Iris pigment epithelial cell (primary cell): Measurements from ENCODE around the gene SLC25A39.

Source experiments
- DNase-seq: peaks from one replicate; pipeline ENCODE4 v3.0.0-alpha.2; 2011; ENCODE audit warnings: low read depth

The SLC25A39 gene

DNA sequence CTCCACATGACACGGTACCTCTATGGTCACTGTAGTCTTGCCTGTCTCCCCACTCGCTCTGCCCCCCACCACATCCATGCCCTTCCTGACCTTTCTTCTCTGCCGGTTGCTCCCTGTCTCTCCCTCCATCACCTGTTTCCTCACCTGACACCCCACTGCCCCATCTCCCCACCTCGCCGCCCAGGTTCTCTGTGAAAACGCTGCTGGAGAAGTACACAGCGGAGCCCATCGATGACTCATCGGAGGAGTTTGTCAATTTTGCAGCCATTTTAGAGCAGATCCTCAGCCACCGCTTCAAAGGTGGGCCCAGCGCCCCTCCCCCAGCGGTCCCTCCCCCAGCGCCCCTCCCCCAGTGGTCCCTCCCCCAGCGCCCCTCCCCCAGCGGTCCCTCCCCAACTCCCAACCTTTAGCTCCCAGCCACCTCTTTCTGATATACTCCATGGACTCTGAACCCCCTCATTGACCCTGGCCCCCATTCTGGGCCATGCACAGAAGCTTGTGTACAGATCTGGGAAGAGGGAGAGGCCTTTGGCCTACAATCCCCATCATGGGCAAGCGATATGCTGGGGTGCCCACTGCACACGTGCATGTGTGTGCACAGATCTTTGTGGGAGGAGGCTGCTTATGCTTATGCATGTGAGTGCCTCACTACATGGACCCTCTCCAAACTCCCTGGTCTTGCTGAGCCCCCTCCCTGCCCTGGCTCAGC is 12.1 kb downstream of the SLC25A39 start:
- DNase-seq: no peak

DNA sequence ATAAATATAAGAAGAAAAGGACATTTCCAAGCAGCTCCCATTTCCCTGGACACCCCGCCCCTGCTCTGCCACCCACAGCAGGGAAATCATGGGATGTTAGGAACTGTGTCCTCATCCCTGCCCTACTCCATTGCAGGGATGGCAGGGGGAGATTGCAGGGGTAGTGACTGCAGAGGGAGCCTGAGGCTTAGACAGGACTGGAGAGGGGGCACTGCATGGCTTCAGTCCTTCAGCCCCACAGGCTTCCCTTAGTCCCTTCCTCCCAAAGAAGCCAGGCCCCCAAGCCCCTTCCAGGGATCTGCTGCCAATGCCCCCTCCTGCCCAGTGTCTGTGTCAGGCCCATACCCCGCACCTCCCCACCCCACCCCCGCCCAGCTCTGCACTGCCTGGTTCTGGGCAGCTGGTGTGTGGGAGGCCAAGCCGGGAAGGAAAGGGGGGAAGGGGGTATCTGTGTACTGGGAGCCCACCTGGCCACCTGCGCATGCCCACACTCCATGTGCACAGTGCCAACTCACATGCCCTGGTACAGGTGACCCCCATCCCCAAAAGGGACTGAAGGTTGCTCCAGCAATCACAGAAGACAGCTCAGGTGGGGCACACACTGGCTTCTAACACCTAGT is 13.0 kb downstream of the SLC25A39 start:
- DNase-seq: no peak

DNA sequence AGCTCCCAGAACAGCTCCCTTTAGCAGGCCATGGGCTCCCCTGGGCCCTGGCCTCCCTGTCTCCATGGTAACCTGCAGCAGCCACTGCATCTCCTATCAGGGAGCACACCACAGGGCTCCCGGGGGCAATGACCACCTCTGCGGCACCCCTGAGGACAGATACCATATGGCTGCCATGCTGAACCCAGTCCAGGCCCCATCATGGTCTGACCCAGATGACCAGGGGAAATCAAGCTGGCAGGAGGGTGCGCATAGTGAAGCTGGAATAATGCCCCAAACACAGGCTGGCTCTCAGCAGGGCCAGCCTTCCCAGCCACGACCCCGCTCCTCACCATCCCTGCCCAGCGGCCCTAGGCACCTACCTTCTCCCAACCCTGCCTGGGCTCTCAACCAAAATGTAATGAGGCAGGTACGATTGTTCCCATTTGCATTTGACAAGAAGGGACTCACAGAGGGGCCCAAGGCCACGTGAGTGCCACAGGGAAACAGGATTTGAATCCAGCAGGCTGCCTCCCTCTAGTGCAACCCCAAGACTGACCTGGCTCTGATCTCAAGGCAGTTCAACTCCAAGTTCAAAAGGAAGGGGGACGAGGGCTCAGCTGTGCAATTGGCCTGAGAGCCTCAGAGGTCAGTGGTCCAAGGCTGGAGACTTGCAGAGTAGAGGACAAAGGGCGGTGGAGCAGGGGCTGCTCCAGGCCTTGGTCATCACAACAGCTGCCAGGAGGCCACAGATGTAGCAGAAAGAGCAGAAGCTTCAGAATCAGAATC is 13.8 kb downstream of the SLC25A39 start:
- DNase-seq: no peak

DNA sequence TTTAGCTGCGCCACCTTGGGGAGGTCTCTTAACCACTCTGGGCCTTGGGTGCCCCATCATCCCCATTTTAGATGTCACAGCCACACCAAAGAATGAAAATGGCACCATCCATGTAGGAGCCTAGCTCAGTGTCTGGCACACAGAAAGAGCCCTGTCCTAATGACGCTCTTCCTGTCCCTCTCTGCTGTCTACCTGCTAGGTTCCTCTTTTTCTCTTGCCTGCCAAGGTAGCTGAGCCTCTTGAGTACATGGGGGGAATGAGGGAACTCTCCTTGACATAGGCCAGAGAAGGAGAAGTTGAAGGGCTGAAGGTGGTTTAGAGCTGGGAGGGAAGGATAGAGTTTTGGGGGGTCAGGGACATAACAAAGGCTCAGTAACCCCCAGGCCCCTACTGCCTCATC is 14.4 kb downstream of the SLC25A39 start:
- no peak for DNase-seq

DNA sequence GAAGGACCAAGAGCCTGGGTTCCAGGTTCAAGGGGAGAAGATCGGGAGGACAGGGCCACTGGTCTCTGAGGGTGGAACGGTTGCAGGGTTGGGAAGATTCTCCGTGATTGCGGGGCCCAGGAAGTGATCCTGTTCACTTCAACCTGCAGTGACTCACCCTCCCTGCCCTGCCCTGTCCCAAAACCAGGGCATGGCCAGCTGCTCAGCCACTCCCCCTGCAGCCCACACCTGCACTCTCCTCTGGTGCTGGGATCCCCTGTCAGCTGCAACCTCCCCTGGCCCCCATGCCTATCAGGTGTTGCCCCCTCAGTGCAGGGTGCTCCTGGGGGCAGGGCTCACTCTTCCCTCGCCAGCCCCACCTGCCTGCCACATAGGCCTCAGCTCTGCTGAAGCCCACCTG is 15.2 kb downstream of the SLC25A39 start:
- no peak for DNase-seq

DNA sequence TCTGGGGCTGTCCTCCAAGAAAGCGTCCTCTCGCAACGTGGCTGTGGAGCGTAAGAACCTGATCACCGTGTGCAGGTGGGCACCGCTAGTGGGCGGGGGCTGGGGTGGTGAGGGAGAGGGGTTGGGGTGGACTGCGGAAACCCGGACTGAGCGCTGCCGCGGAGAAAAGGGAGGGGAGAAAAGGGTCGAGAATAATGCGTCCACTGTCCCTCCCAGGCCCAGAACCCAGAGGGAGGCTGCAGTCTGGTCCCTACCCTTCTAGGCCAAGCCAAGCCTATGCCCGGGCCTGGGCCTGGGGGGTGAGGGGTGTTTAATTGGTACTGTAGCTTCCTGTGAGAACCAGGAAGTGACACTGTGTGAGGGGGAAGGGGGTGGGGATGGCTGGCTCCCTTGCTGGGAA is 15.8 kb downstream of the SLC25A39 start:
- DNase-seq: no peak

DNA sequence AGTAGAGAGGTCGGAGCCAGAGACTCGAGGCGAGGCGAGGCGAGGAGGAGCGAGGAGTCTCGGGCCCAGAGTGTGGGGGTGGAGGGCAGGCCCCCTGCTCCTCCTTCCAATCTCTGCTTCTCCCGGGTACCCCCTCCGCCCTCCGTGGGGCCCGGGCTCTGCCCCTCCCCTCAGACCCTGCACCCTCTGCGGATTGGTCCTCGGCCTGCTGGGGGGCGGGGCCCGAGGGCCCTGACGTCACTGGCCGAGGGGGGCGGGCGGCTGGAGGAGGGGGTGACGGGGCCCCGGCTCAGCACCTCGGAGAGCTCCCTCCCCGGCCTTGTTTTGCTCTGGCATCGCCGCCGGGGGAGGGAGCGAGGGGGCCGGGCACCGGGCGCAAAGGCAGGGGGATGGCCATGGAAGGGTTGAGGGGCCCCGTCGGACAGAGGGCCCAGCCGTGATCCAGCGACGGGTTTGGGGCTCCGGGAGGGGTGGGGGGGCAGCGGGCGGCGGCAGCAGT is 16.3 kb downstream of the SLC25A39 start, which contains the start of gene RUNDC3A:
Gene RUNDC3A (plus strand): TSS at position 282 of the 499 bp plus-strand sequence. CDS start 232 bp downstream, outside the sequence.
- peak; percentile 69 for DNase-seq

DNA sequence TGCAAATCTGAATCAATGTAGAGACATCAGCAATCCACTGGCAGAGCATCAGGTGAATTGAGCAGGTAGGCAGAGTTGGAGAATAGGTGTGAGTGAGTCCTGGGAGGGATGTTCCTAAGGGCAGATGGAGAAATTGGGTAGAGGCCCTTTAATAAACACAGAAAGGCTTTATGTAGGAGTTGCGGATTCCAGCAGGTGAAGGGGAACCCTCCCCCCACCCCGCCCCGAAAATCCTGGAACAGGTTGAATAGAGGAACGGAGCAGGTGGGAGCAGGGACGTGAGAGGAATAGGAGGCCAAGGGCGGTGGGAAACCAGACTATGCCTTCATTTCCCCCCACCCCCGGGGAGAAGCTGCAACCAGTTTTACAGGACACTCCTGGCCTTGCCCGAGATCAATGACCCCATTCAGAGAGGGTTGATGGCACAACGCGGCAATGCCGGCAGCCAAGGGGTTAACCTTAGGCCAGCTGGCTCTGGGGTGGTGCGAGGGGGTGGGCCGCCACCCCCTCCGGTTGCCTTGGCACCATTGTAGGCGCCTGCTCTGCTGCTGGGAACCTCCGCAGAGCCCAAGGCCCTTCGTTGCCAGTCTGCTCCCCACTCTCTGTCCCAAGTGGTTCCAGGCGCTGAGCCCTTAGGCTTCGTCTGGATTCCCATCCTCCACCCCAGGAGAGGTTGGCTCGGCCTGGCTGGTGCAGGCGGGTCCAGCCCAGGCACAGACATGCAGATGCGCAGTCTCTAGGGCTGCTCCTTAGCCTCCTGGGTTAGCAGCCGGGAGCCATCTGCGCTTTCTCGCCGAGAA is 17.0 kb downstream of the SLC25A39 start:
- DNase-seq: peak; percentile 23

DNA sequence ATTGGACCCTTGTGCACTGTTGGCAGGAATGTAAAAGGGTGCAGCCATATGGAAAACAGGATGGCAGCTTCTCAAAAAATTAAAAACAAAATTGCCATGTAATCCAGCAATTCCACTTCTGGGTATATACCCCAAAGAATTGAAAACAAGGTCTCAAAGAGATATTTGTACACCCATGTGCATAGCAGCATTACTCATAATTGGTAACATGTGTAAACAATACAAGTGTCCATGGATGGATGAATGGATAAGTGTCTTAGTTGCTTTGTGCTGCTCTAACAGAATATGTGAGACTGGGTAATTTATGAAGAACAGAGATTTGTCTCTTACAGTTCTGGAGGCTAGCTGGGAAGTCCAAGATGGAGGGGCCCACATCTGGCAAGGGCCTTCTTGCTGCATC is 20.0 kb downstream of the SLC25A39 start:
- no peak for DNase-seq

DNA sequence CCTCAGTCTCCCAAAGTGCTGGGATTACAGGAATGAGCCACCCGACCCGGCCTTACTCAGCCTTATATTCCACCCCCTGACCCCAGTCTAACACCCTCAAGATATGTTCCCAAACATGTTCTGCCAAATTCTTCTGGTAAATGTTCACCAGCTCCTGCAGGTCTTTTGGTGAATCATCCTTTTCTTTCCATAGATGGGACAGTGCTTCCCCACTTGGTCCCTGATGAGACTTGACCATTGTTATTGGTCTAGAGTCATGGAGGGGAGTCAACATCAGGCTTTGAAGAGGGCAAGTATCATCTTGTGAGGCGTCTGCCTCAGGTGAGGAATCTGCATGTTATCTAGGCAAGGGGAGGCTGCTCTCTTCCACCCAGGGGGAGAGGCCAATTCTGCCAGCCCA is 26.6 kb downstream of the SLC25A39 start:
- DNase-seq: no peak

DNA sequence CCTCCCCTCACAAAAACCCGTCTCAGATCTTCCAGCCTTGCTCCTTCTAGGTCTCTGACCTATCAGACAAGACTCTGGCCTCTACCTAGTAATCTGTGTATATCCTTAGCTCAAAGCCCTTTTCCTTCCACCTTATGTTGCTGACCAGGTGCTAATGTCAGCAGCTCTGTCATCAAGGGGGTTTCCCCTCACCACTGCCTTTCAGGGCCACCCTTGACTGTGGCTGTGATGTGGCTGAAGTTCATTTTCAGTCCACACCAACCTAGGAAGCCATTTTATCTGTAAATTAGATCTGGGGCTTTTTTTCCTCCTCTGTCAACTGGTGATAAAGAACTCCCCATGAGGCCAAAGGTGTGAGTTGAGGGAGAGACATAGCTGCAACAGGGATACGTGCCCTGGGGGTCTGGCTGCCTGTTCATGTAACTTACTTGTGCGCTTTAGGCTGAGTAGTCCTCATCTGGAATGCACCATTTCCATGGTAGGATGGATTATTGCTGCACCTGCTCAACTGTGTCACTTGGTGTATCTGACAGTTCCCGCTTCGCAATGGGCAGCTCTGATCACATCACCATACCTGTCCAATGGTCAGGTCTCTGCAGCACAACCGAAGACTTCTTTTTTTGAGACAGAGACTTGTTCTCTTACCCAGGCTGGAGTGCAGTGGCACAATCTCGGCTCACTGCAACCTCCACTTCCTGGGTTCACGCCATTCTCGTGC is 31.0 kb downstream of the SLC25A39 start:
- no peak for DNase-seq

DNA sequence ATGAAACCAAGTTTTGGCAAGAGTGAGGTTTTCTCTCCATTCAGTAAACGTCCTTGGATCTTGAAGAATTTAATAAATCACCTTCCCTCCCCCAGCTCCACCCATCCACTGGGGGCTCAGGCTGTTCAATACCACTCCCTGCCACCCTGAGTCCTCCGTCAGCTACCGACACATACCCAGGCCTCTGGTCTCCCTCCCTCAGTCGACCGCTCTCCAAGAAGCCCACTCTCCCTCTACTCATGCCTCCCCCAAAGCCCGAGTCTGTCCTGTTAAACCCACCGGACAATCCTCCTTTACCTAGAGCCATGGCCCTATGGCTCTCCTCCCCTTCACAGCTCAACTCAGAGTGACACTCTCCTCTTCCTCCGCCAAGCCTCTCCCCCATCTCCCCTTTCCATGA is 37.0 kb downstream of the SLC25A39 start:
- DNase-seq: no peak

DNA sequence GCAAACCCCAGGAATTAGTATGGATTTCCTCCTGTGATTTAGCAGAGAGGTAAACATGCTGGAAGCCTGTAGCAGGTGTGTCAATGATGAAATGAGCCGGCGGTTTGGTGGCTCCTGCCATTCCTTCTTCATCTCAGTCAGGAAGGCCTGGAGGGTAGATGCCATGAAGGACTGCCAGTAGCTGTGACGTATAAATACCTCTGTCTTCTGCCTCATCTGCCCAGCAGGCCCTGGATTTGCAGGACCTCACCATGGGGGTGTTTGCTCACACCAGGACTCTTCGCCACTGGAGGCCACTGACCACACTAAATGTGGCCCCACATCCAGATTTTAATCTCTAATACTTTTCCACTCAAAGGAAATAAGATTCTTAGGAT is 40.6 kb downstream of the SLC25A39 start:
- DNase-seq: no peak

DNA sequence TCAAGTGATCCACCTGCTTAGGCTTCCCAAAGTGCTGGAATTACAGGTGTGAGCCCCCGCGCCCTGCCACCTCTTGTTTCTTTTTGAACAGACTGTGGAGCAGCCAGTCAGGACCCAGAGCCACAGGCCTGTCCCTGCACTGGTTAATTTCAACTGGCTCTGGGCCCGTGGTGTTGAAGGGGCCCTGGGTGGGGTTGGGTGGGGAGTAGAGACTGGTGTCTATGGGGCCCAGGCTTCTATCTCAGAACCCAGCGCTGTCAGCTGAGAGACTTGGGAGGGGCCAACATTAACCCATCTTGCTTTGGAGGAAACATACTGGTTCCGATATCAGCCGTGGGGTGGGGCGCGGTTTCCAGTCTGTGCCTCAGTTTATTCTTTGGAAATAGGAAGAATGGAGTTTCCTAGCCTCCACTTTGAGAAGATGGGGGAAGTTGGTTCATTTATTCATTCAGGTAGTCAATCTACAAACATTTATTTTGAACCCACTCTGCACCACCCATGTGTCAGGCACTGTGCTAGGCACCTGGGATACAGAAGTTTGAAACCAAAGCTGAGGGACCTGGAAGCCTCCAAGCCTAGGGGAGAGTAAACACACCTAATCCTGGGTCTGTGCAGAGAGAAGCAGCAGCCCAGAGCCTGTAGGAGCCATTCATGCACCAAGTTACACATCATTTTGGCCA is 41.1 kb downstream of the SLC25A39 start:
- no peak for DNase-seq

DNA sequence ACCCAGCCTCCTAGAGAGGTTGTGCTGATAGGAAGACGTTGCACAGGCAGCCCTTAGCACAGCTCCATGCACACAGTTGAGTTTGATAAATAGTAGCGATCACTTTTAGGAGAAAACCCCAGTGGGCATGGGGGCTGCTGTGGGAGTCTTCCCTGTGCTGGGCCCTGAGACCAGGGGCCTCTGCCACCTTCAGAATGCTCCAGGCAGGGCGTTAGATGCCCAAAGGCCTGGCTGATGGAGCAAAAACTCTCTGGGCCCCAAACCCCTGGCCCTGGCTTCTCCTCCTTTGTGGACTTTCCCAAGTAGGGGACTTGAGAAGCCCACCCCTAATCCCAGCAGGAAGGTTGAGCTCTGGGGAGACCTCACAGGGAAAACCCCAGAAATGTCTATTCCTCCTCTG is 42.4 kb downstream of the SLC25A39 start:
- DNase-seq: no peak

DNA sequence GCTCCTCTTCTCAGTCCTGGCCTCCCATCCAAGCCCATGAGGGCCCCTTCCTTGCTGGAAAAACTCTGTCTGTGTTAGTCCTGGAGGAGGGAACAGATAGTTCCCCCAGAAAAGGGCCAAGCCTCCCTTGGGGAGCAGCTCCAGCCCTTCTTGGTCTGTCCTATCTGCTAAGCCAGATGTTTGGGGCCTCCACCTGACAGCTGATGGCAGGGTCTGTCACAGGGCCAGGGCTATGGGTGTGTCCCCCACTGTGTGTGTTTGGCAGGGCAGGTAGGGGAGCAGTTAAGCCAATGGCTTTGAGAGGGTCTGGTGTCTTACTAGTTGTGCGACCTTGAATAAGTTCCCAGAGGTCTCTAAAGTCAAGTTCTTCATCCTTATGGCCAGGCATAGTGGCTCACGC is 43.1 kb downstream of the SLC25A39 start:
- DNase-seq: no peak

DNA sequence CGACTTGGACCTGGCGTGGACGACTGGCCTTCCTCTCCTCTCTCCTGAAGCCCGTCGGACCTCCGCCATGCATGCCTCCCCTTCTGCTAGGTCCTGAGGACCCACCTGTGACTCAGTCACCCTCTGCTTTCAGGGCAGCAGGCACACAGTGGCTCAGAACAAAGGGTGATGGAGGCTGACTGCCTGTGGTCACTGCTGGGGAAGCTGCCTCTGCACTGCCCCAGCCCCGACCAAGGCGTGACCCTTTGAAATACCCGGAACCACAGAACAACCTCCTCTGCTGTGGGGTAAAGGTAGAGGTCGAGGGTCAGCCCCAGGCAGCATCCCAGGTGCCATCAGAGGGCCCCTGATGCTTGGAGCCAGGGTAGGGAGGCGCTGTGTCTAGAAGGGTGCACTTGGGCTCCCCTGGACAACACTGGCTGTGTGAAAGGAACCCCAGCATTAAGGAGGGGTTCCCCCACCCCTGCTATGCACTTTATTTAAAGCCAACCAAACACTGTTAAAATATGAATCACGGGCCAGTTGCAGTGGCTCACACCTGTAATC is 44.2 kb downstream of the SLC25A39 start:
- DNase-seq: no peak

DNA sequence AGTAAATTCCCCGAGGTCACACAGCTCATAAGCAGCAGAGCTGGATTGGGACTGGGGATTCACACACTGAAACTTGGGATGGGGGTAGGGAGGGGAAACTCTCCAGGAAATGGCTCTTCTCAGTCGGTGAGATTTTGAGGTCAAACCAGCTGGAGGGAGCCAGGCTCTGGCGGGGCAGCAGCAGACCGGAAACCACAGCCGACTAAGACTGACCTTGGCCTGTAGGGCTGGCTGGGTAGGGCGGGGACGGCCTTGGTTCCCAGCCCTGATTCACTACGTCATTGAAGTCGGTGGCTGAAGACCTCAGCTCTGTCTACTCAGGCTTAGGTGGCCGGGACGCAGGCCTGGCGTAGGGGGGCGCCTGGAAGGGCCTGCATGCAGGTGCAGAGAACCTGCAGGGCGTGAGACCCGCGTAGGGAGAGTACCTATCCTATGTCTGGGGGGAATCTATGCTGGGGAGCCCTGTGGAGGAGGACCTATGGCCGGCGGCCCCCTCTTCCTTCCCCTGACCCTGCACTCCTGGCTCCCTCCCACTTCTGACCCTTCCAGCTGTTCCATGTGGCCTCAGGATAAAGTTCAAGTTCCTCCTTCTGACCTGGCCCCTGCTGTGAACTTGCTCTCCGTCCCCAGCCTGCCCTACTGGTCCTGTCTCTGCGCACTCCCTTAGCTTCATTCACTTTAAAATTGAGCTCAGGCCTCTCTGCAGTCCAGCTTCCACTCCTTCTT is 44.8 kb downstream of the SLC25A39 start:
- DNase-seq: peak; percentile 93

DNA sequence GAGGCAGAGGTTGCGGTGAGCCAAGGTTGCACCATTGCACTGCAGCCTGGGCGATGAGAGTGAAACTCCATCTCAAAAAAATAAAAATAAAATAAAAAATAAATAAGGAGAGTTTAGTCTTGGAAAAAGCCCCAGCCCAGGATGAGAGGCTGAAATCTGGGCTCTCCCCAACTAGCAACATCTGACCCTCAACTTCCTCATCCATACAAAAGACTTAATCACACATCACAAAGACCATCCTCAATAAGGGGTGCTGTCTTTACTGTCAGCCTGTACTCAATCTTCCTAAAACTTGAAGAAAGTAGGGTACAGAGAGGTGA is 45.3 kb downstream of the SLC25A39 start:
- no peak for DNase-seq

DNA sequence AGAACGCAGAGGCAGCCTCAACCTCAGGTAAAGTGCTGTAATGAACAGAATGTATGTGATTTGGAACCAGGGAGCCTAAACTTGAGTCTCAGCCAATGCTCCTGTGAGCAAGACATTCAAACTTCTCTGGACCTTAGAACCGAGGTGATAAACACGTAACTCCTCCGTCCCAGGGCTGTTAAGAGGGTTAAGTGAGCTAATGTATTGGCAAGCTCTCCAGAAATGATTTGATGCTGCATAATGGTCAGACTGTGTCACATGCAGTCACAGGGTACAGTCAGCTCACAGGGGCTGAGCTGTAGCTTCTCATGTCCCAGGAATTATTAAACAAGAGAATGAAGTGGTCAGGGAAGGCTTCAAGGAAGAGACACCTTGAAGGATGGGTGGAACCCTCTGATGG is 46.6 kb downstream of the SLC25A39 start:
- DNase-seq: peak; percentile 33
